HepG2 (cell line): ENCODE measurements around the gene SLC29A1. TPM values are rescaled to one million over a fixed set of nuclear protein-coding genes. Genes with fewer than 3 reads are reported as not detected.

Experiments used
- ATF5 ChIP-seq: sonication (generic); formaldehyde crosslinking; IDR thresholded peaks from 2 replicates; pipeline ENCODE4 v1.4.0; 2020; ENCODE audit warnings: mild to moderate bottlenecking, low read depth, missing genetic modification reagents
- CERS6 ChIP-seq: sonication (generic); formaldehyde crosslinking; IDR thresholded peaks from 2 replicates; pipeline ENCODE4 v1.5.0; 2020; ENCODE audit warnings: missing genetic modification reagents
- HDAC2 ChIP-seq: sonication (generic); formaldehyde crosslinking; IDR thresholded peaks from 2 replicates; pipeline ENCODE4 v1.4.0; 2020; ENCODE audit warnings: missing genetic modification reagents
- HNRNPK ChIP-seq: fragments of 200-400 bp; formaldehyde crosslinking; IDR thresholded peaks from 2 replicates; pipeline ENCODE4 v1.6.1; 2018; ENCODE audit warnings: low read length, low read depth, moderate library complexity, mild to moderate bottlenecking; ENCODE audit not compliant: poor library complexity, severe bottlenecking
- MTERF4 ChIP-seq: sonication (generic); formaldehyde crosslinking; IDR thresholded peaks from 2 replicates; pipeline ENCODE4 v1.8.0; 2023; ENCODE audit warnings: mild to moderate bottlenecking, missing genetic modification reagents
- NFRKB ChIP-seq: fragments of 450-650 bp; IDR thresholded peaks from 2 replicates; pipeline ENCODE4 v1.6.1; 2017
- NFYC ChIP-seq: IDR thresholded peaks from 2 replicates; pipeline ENCODE4 v1.6.1; 2016; ENCODE audit warnings: missing genetic modification reagents, missing compliant biosample characterization
- ONECUT2 ChIP-seq: sonication (generic); formaldehyde crosslinking; IDR thresholded peaks from 2 replicates; pipeline ENCODE4 v1.4.0; 2020; ENCODE audit warnings: missing genetic modification reagents
- RBM39 ChIP-seq: fragments of 200-400 bp; formaldehyde crosslinking; IDR thresholded peaks from one replicate; pipeline ENCODE4 v1.6.1; 2018; ENCODE audit warnings: antibody characterized with exemption, mild to moderate bottlenecking, low read depth, low read length; ENCODE audit not compliant: poor library complexity, severe bottlenecking
- TFAP4 ChIP-seq: sonication (generic); IDR thresholded peaks from 2 replicates; pipeline ENCODE4 v1.6.1; 2016; ENCODE audit warnings: low read depth, borderline replicate concordance
- XBP1 ChIP-seq: sonication (generic); formaldehyde crosslinking; IDR thresholded peaks from 2 replicates; pipeline ENCODE4 v1.5.0; 2020; ENCODE audit warnings: missing genetic modification reagents
- ZNF256 ChIP-seq: sonication (generic); formaldehyde crosslinking; conservative IDR thresholded peaks from 2 replicates; pipeline ENCODE4 v1.4.0; 2020; ENCODE audit warnings: missing genetic modification reagents
- ZNF296 ChIP-seq: sonication (generic); formaldehyde crosslinking; conservative IDR thresholded peaks from 2 replicates; pipeline ENCODE4 v1.5.0; 2020; ENCODE audit warnings: mild to moderate bottlenecking, missing genetic modification reagents
- ZNF3 ChIP-seq: IDR thresholded peaks from 2 replicates; pipeline ENCODE4 v1.7.0; 2017; ENCODE audit warnings: inconsistent platforms
- ZNF576 ChIP-seq: sonication (generic); formaldehyde crosslinking; IDR thresholded peaks from 2 replicates; pipeline ENCODE4 v1.4.0; 2020; ENCODE audit warnings: mild to moderate bottlenecking, missing genetic modification reagents
- ZNF672 ChIP-seq: sonication (generic); formaldehyde crosslinking; IDR thresholded peaks from 2 replicates; pipeline ENCODE4 v1.8.1; 2022; ENCODE audit warnings: missing genetic modification reagents
- ZNF7 ChIP-seq: IDR thresholded peaks from 2 replicates; pipeline ENCODE4 v1.6.1; 2016; ENCODE audit warnings: missing biosample characterization, missing genetic modification reagents
- ZSCAN22 ChIP-seq: sonication (generic); formaldehyde crosslinking; IDR thresholded peaks from 2 replicates; pipeline ENCODE4 v1.4.0; 2020; ENCODE audit warnings: mild to moderate bottlenecking, missing genetic modification reagents
- polyA plus RNA-seq, 8 experiments: library from polyadenylated mRNA; depleted of rRNA in 3 of 8; stranded (reverse) in 7 of 8; unstranded in 1 of 8; fragments of >200 nt; fragmentation: Illumina TruSeq in 4 of 8; extraction: Trizol in 4 of 8; gene quantifications; 2 replicates each; pipeline versions ENCODE4 v1.2.1 to v1.2.3, GENCODE V29; 2011 to 2016; ENCODE audit warnings: low read depth in 4 of 8, missing spikeins in 1 of 8, mixed read lengths in 1 of 8; ENCODE audit not compliant: insufficient read depth in 1 of 8
- total RNA-seq, 5 experiments: library from RNA; depleted of rRNA; stranded (reverse); fragments of >200 nt; fragmentation: Illumina TruSeq; extraction: Trizol; gene quantifications; 2 replicates each; pipeline ENCODE4 v1.2.3, GENCODE V29; 2016; ENCODE audit warnings: low read depth in 1 of 5

Gene SLC29A1
- total and polyA plus RNA-seq, 2 of the 13 experiments (the other 11 are each of a cell fraction or from before 2014, with no cell fraction given), result 43.2 to 106 TPM

- TF ChIP-seq CERS6 (CRISPR knock-in tag) (no peak), ZSCAN22 (CRISPR knock-in tag) (no peak), RBM39 (peak; percentile 59), MTERF4 (CRISPR knock-in tag) (0 out of 2 replicates have a peak, but pooled peaks have one; percentile 23), ZNF256 (CRISPR knock-in tag) (0 out of 2 replicates have a peak, but pooled peaks have one; percentile 41), TFAP4 (peak; percentile 82; the same call in 1 of the 2 replicates), ZNF7 (CRISPR knock-in tag) (no peak), HNRNPK (peak; percentile 86), XBP1 (CRISPR knock-in tag) (no peak), NFYC (CRISPR knock-in tag) (peak; percentile 34; the same call in 1 of the 2 replicates), ZNF296 (CRISPR knock-in tag) (no peak), HDAC2 (CRISPR knock-in tag) (peak; percentile 62; the same call in 1 of the 2 replicates), NFRKB (no peak), ATF5 (CRISPR knock-in tag) (0 out of 2 replicates have a peak, but pooled peaks have one; percentile 57), ONECUT2 (CRISPR knock-in tag) (0 out of 2 replicates have a peak, but pooled peaks have one; percentile 34), ZNF576 (CRISPR knock-in tag) (no peak), ZNF672 (no peak), ZNF3 (CRISPR knock-in tag) (no peak)
These were observed 4.2 kb upstream of the SLC29A1 start (continued) for GRCh38 chr6:44219053-44219814.
